GM12878 (cell line): ENCODE measurements around the gene FKBP14. TPM values are rescaled to one million over a fixed set of nuclear protein-coding genes. Genes with fewer than 3 reads are reported as not detected.

Experiments
- ATAC-seq: fragments of 200-7000 bp; cut with Tn5 transposase; 3 replicates; pipeline ENCODE4 v1.9.1; 2020; ENCODE audit warnings: mild to moderate bottlenecking, moderate library complexity
- BruUV-seq: library from RNA; stranded (reverse); fragments of 400-500 nt; replicated peaks from 2 replicates; lab custom pipeline; 2021; lab: Mats Ljungman, UMichigan
- CTCF ChIA-PET: fragments of 300-600 bp; sonication (Branson Sonifier 250); formaldehyde crosslinking; extraction: SDS; loops from one replicate; lab custom pipeline; 2021; ENCODE audit warnings: inconsistent platforms; lab: Yijun Ruan, JAX
- POLR2A ChIA-PET: fragments of 350-600 bp; formaldehyde crosslinking; extraction: SDS; loops from one replicate; lab custom pipeline; 2021; ENCODE audit warnings: inconsistent platforms; lab: Charles Lee
- RAD21 ChIA-PET: fragments of 300-600 bp; sonication (Branson Sonifier 250); formaldehyde crosslinking; loops from one replicate; lab custom pipeline; 2023; ENCODE audit warnings: antibody characterized with exemption; ENCODE audit not compliant: unreplicated experiment; lab: Charles Lee
- SMC1A ChIA-PET: fragments of 300-600 bp; sonication (Branson Sonifier 250); formaldehyde crosslinking; loops from one replicate; lab custom pipeline; 2023; ENCODE audit not compliant: unreplicated experiment, uncharacterized antibody; lab: Charles Lee
- DNase-seq: peaks from one replicate; pipeline ENCODE4 v3.0.0-alpha.2; 2011; ENCODE audit warnings: low read depth, low spot score
- FAIRE-seq: peaks from 3 replicates; lab custom pipeline; 2011; peaks lifted over from hg19 to GRCh38; lab: Jason Lieb, UNC
- H2AFZ ChIP-seq: 2 replicates; pipeline ENCODE4 v1.6.0; 2011; ENCODE audit warnings: low read depth, low read length, control low read depth; ENCODE audit not compliant: control insufficient read depth
- H3K27ac ChIP-seq: 2 replicates; pipeline ENCODE4 v1.5.1; 2011; ENCODE audit warnings: control low read depth; ENCODE audit not compliant: control insufficient read depth, insufficient read depth
- H3K27me3 ChIP-seq, 2 experiments: replicated peaks in 1 of 2; 2 replicates each; pipeline versions ENCODE4 v1.6.0 to v1.6.1; 2011; ENCODE audit warnings: low read length in 1 of 2; ENCODE audit not compliant: control insufficient read depth in 2 of 2, insufficient read depth in 2 of 2
- H3K36me3 ChIP-seq, 2 experiments: 2 replicates each; pipeline ENCODE4 v1.5.1; 2011; ENCODE audit warnings: low read length in 1 of 2; ENCODE audit not compliant: control insufficient read depth in 2 of 2, insufficient read depth in 2 of 2
- H3K4me1 ChIP-seq: 2 replicates; pipeline ENCODE4 v1.6.1; 2011; ENCODE audit warnings: mild to moderate bottlenecking, low read length, moderate library complexity, mixed read lengths; ENCODE audit not compliant: control insufficient read depth, insufficient read depth
- H3K4me2 ChIP-seq: 2 replicates; pipeline ENCODE4 v1.6.0; 2011; ENCODE audit warnings: control low read depth; ENCODE audit not compliant: control insufficient read depth, insufficient read depth
- H3K4me3 ChIP-seq: fragments of 200-600 bp; sonication (generic); 2 replicates; pipeline ENCODE4 v1.5.1; 2016
- H3K79me2 ChIP-seq: 2 replicates; pipeline ENCODE4 v1.6.0; 2011; ENCODE audit warnings: low read length; ENCODE audit not compliant: control insufficient read depth, insufficient read depth
- H3K9ac ChIP-seq: 2 replicates; pipeline ENCODE4 v1.8.0; 2011; ENCODE audit warnings: low read length, control low read depth, mixed read lengths; ENCODE audit not compliant: control insufficient read depth, insufficient read depth
- H3K9me3 ChIP-seq: replicated peaks from 3 replicates; pipeline ENCODE4 v1.5.1; 2011; ENCODE audit warnings: mild to moderate bottlenecking, low read length; ENCODE audit not compliant: control insufficient read depth, insufficient read depth
- H4K20me1 ChIP-seq: 2 replicates; pipeline ENCODE4 v1.6.0; 2011; ENCODE audit not compliant: control insufficient read depth, insufficient read depth
- BMI1 ChIP-seq: fragments of 450-650 bp; IDR thresholded peaks from 2 replicates; pipeline ENCODE4 v1.6.1; 2016; ENCODE audit warnings: mild to moderate bottlenecking, moderate library complexity, borderline replicate concordance
- CEBPB ChIP-seq, 2 experiments: fragments of 150-350 bp in 1 of 2; IDR thresholded peaks; 2 replicates each; pipeline ENCODE4 v1.6.1; 2012 to 2014; ENCODE audit warnings: low read depth in 2 of 2, low read length in 2 of 2, borderline replicate concordance in 1 of 2, inconsistent platforms in 1 of 2
- ELK1 ChIP-seq: IDR thresholded peaks from 2 replicates; pipeline ENCODE4 v1.6.1; 2012; ENCODE audit warnings: low read depth, low read length, improper control_type of control experiment
- IKZF2 ChIP-seq, 2 experiments: fragments of 450-650 bp; IDR thresholded peaks; 2 replicates each; pipeline ENCODE4 v1.6.1; 2017; ENCODE audit warnings: mild to moderate bottlenecking in 2 of 2, moderate library complexity in 2 of 2
- KAT2A ChIP-seq: conservative IDR thresholded peaks from 2 replicates; pipeline ENCODE4 v1.6.1; 2011; ENCODE audit warnings: low read depth, low read length; ENCODE audit not compliant: control insufficient read depth
- MYC ChIP-seq: IDR thresholded peaks from 2 replicates; pipeline ENCODE4 v1.6.1; 2011; ENCODE audit warnings: mild to moderate bottlenecking, low read length, moderate library complexity, inconsistent platforms; ENCODE audit not compliant: insufficient read depth, insufficient replicate concordance, insufficient read length, severe bottlenecking
- WGBS: methylation state at CpG from one replicate; pipeline ENCODE4 v1.1.6; 2016; ENCODE audit warnings: low lambda C conversion rate; ENCODE audit not compliant: insufficient replicate concordance, insufficient coverage; ENCODE audit errors: missing lambda C conversion rate; 5-methylcytosine and 5-hydroxymethylcytosine counted together
- in situ Hi-C: fragments of 300-500 bp; cut with MboI; formaldehyde crosslinking; loops from 9 replicates; pipeline ENCODE4 v1.14.3; 2018; ENCODE audit warnings: mixed read lengths
- intact Hi-C: fragments of 100-400 bp; cut with micrococcal nuclease; formaldehyde crosslinking; loops from one replicate; pipeline ENCODE4 v1.14.2; 2022; ENCODE audit not compliant: unreplicated experiment
- polyA plus RNA-seq, 11 experiments: library from polyadenylated mRNA; depleted of rRNA in 4 of 11; unstranded in 6 of 11; stranded (reverse) in 5 of 11; fragments of >200 nt; fragmentation: Nextera tagmentation in 4 of 11; fragmentation: Illumina TruSeq in 1 of 11; extraction: Ambion mirVana in 4 of 11; extraction: Trizol in 1 of 11; gene quantifications; 1 replicate in 1 of 11; 2 replicates in 10 of 11; pipeline versions ENCODE4 v1.2.1 to v1.2.3, GENCODE V29; 2011 to 2016; ENCODE audit warnings: inconsistent platforms in 2 of 11, missing spikeins in 2 of 11, low read depth in 1 of 11
- total RNA-seq, 4 experiments: library from RNA; depleted of rRNA in 3 of 4; stranded (reverse); fragments of >200 nt in 3 of 4; fragmentation: Illumina TruSeq in 1 of 4; extraction: Trizol in 1 of 4; gene quantifications; 2 replicates each; pipeline versions ENCODE4 v1.2.1 to v1.2.3, GENCODE V29; 2013 to 2021

Gene FKBP14
- total and polyA plus RNA-seq, 10 of the 15 experiments (the other 5 are each of a cell fraction or from before 2014, with no cell fraction given) = 2.7 to 8.9 (median 5.6) TPM

GRCh38 chr7:30048582-30048981 is 22.1 kb upstream of the FKBP14 start:
- H3K27me3 ChIP-seq = no peaks in the 10 kb centered on the region
- RAD21 ChIA-PET = interaction anchor here (1.3 kb wide), 1 partner anchor 13 kb away, joined by 4 read pairs; no protein-coding TSS in a partner anchor
- H3K79me2 ChIP-seq = no peaks in the 10 kb centered on the region
- BruUV-seq = no TSS peak
- no peaks in the 10 kb centered on the region for H3K9me3 ChIP-seq
- H3K36me3 ChIP-seq = peaks cover 0 to 11% of the 10 kb centered on the region in 2 experiments; a peak in 3 of 4 replicates
- no peaks in the 10 kb centered on the region for H4K20me1 ChIP-seq
- SMC1A ChIA-PET = interaction anchor here (0.6 to 1.4 kb wide), 3 partner anchors 12 to 229 kb away, joined by 3 to 4 read pairs (median 3); no protein-coding TSS in a partner anchor
- no peak for FAIRE-seq
- H2AFZ ChIP-seq = no peak overlapping the region
- CTCF ChIA-PET = interaction anchor here (0.8 to 2.6 kb wide), 4 partner anchors 10 to 29 kb away, joined by 3 to 10 read pairs (median 3); no protein-coding TSS in a partner anchor
- H3K4me2 ChIP-seq = no peak overlapping the region
- no peaks in the 10 kb centered on the region for H3K4me1 ChIP-seq
- H3K27ac ChIP-seq = no peak overlapping the region
- H3K4me3 ChIP-seq = no peak overlapping the region
- 48% methylated on average over 2 of the region's 2 CpGs for WGBS
- no peak for ATAC-seq
- no peak for TF ChIP-seq KAT2A
- no peak for TF ChIP-seq BMI1
- no peak for TF ChIP-seq MYC
- no peak for TF ChIP-seq IKZF2 (IDR thresholded peaks at IDR 0.05)
- no peak for TF ChIP-seq CEBPB (IDR thresholded peaks at IDR 0.05; ENCODE audit: borderline replicate concordance in 1 of 2, low read depth in 2 of 2, low read length in 2 of 2)
- TF ChIP-seq ELK1 = no peak
- intact Hi-C loops = no loop called here
- in situ Hi-C loops = no loop called here
- POLR2A ChIA-PET = interaction anchor here (0.6 kb wide), 1 partner anchor 8 kb away, joined by 4 read pairs; no protein-coding TSS in a partner anchor
- no peak for DNase-seq
- H3K9ac ChIP-seq = no peak overlapping the region
